Ascending aorta (tissue), 2 donors: ENCODE data around the gene SOHLH2. TPM values are rescaled to one million over a fixed set of nuclear protein-coding genes. Genes with fewer than 3 reads are reported as not detected.
A peak's percentile ranks its signal among the peaks of the same experiment; 100 is the strongest.

ENCODE experiments used
- DNase-seq, 2 donors: peaks; one replicate each; pipeline ENCODE4 v3.0.0-alpha.2; 2019; ENCODE audit warnings: low spot score in 2 of 2
- H3K27ac ChIP-seq, 2 donors: fragments of 200-600 bp; sonication (generic); one replicate each; pipeline ENCODE4 v1.5.1; 2016 to 2017; ENCODE audit warnings: mild to moderate bottlenecking in 1 of 2
- H3K27me3 ChIP-seq: fragments of 200-600 bp; sonication (generic); one replicate; pipeline ENCODE4 v1.5.1; 2017
- H3K36me3 ChIP-seq, 2 donors: fragments of 200-600 bp; sonication (generic); one replicate each; pipeline ENCODE4 v1.5.1; 2016
- H3K4me1 ChIP-seq, 2 donors: fragments of 200-600 bp; sonication (generic); one replicate each; pipeline ENCODE4 v1.5.1; 2016 to 2017; ENCODE audit warnings: mild to moderate bottlenecking in 1 of 2
- H3K4me3 ChIP-seq, 2 donors: fragments of 200-600 bp; sonication (generic); one replicate each; pipeline ENCODE4 v1.5.1; 2016 to 2017; ENCODE audit warnings: mild to moderate bottlenecking in 1 of 2
- H3K9me3 ChIP-seq, 2 donors: fragments of 200-600 bp; sonication (generic); one replicate each; pipeline ENCODE4 v1.5.1; 2016
- intact Hi-C: fragments of 100-400 bp; cut with DNase I; formaldehyde crosslinking; loops from one replicate; pipeline ENCODE4 v1.15.1; 2023
- total RNA-seq: library from RNA; depleted of rRNA; stranded (reverse); fragments of >200 nt; gene quantifications from one replicate; pipeline ENCODE4 v1.1.0, GENCODE V29; 2016
- TF ChIP-seq, protein P1 (sequence below), 3 experiments: fragments of 200-600 bp in 2 of 3; fragments of 450-650 bp in 1 of 3; sonication (generic) in 2 of 3; IDR thresholded peaks; one replicate each; pipeline ENCODE4 v1.5.1; 2016 to 2019; ENCODE audit warnings: antibody characterized with exemption in 3 of 3, mild to moderate bottlenecking in 1 of 3, moderate library complexity in 1 of 3

The SOHLH2 gene
- total RNA-seq, 1 donor from 2014 or later, result not detected

DNA sequence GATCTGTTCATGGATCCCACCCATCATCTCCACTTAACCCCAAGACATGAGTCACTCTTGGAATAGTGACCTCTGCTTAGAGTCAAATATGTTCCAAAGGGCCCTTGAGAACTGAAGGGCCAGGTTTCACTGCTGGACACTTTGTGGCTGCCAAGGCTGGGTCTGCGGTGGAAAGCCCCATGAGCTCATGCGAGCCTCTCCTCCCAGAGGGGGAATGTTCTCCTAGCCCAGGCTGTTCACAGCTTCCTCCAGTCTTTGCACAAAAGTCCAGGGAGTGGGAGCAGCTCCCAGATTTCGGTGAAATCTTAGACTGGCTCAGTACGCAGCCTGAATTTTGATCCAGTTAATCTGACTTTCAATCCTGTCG, 82.4 kb downstream of the SOHLH2 start:
- TF ChIP-seq, protein P1, sequence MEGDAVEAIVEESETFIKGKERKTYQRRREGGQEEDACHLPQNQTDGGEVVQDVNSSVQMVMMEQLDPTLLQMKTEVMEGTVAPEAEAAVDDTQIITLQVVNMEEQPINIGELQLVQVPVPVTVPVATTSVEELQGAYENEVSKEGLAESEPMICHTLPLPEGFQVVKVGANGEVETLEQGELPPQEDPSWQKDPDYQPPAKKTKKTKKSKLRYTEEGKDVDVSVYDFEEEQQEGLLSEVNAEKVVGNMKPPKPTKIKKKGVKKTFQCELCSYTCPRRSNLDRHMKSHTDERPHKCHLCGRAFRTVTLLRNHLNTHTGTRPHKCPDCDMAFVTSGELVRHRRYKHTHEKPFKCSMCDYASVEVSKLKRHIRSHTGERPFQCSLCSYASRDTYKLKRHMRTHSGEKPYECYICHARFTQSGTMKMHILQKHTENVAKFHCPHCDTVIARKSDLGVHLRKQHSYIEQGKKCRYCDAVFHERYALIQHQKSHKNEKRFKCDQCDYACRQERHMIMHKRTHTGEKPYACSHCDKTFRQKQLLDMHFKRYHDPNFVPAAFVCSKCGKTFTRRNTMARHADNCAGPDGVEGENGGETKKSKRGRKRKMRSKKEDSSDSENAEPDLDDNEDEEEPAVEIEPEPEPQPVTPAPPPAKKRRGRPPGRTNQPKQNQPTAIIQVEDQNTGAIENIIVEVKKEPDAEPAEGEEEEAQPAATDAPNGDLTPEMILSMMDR (IDR thresholded peaks at IDR 0.05), result no peak
- Histone ChIP-seq H3K27me3 (no peaks in the 10 kb centered on the region), H3K4me3 (peak overlapping the region in 1 of 2 donors; percentile 70), H3K9me3 (no peaks in the 10 kb centered on the region), H3K36me3 (no peaks in the 10 kb centered on the region), H3K4me1 (no peaks in the 10 kb centered on the region), H3K27ac (peak overlapping the region in 1 of 2 donors; percentile 19)
- peak; percentile 11 to 71 for DNase-seq
- intact Hi-C loops, result no loop called here

DNA sequence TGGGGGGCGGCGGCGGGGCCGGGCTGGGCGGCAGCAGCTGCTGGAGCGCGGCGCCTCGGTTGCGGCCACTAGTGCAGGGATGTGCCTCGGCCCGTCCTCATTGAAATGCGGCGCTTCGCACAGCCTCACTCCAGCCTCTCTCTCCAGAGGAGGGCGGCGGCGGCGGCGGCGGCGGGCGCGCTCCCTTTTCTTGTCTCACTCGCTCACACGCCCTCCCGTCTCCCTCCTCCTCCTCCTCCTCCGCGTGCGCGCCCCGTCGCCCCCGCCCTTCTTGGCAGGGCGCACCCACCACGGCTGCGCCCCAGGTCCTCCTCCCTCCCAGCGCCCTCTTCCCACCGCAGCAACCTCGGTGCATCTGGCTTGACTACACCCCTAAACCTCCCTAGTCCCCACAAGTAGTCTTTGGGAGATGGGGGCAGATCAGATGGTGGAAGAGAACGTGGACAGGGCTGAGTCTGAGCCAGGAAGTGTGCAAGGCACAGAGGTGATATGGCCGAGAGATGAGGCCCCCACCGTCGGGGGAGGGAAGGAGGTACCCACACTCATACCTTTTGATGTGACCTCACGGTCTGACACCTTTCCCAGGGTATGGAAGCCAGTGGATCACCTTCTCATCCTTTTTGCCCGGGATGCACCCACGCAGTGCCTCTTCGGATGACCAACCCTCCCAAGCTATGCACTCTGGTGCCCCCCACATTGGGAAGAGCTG, 83.0 kb downstream of the SOHLH2 start, which contains the start of gene DCLK1:
Gene DCLK1, minus strand, starts transcription at position 161 of the 709 bp plus-strand sequence.
- peak within 1 kb of the TSS; percentile 68 to 70 for H3K4me3 ChIP-seq
- no peaks in the 10 kb centered on the region for H3K27me3 ChIP-seq
- H3K36me3 ChIP-seq, result no peaks in the 10 kb centered on the region
- TF ChIP-seq, protein P1 (IDR thresholded peaks at IDR 0.05), result no peak
- H3K9me3 ChIP-seq, result no peaks in the 10 kb centered on the region
- H3K27ac ChIP-seq, result peak within 1 kb of the TSS; percentile 19 to 34
- H3K4me1 ChIP-seq, result no peaks in the 10 kb centered on the region
- peak in 1 of 2 donors; percentile 72 for DNase-seq
- intact Hi-C loops, result no loop called here

GRCh38 chr13:36130552-36131221, 83.7 kb downstream of the SOHLH2 start:
- Histone ChIP-seq H3K27me3 (no peaks in the 10 kb centered on the region), H3K9me3 (no peaks in the 10 kb centered on the region), H3K27ac (peak overlapping the region in 1 of 2 donors; percentile 19), H3K36me3 (no peaks in the 10 kb centered on the region), H3K4me1 (no peaks in the 10 kb centered on the region), H3K4me3 (peak overlapping the region; percentile 68 to 70)
- intact Hi-C loops, result no loop called here
- TF ChIP-seq, protein P1 (IDR thresholded peaks at IDR 0.05), result no peak
- DNase-seq, result peak in 1 of 2 donors; percentile 69

GRCh38 chr13:36130193-36130551, 84.2 kb downstream of the SOHLH2 start:
- intact Hi-C loops, result no loop called here
- no peaks in the 10 kb centered on the region for H3K27me3 ChIP-seq
- no peaks in the 10 kb centered on the region for H3K4me1 ChIP-seq
- no peaks in the 10 kb centered on the region for H3K9me3 ChIP-seq
- no peak for DNase-seq
- TF ChIP-seq, protein P1 (IDR thresholded peaks at IDR 0.05), result no peak
- H3K27ac ChIP-seq, result no peak overlapping the region
- peak overlapping the region; percentile 68 to 70 for H3K4me3 ChIP-seq
- H3K36me3 ChIP-seq, result no peaks in the 10 kb centered on the region

DNA sequence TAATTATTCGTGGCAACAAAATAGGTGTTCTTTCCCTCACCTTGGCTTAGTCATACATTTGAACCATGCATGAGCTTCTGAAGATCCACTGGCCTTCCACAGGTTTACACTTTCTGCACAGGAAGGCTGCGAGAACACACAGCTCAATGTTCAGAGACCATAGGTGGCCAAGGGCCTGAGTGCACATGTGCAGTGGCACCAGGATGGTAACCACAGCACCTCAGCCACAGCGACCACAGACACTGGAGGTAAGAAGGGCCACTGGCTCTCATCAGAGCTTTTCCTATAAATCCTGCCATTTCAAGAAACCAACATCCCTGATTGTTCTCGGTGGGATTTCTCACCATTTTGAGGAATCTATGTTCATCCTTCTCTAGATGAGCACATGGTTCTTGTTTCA, 84.8 kb downstream of the SOHLH2 start:
- no peaks in the 10 kb centered on the region for H3K9me3 ChIP-seq
- no peaks in the 10 kb centered on the region for H3K36me3 ChIP-seq
- no peak overlapping the region for H3K4me3 ChIP-seq
- no peak overlapping the region for H3K27ac ChIP-seq
- intact Hi-C loops, result no loop called here
- TF ChIP-seq, protein P1 (IDR thresholded peaks at IDR 0.05), result no peak
- DNase-seq, result no peak
- H3K4me1 ChIP-seq, result no peaks in the 10 kb centered on the region
- H3K27me3 ChIP-seq, result no peaks in the 10 kb centered on the region
